IPS-18c (cell line): ENCODE data around the gene STIM1.
A peak's percentile ranks its signal among the peaks of the same experiment; 100 is the strongest.

Experiments
- H3K4me3 ChIP-seq: 2 replicates; pipeline ENCODE4 v1.7.0; 2013; ENCODE audit warnings: low read depth, mild to moderate bottlenecking, low read length, moderate library complexity; ENCODE audit not compliant: insufficient read depth
- H3K9me3 ChIP-seq: one replicate; pipeline ENCODE4 v1.6.1; 2013; ENCODE audit warnings: mild to moderate bottlenecking, low read length, moderate library complexity; ENCODE audit not compliant: control insufficient read depth, insufficient read depth

STIM1 gene

GRCh38 chr11:4071325-4071724 lies 215.9 kb downstream of the STIM1 start:
- no peak overlapping the region for H3K4me3 ChIP-seq
- no peaks in the 10 kb centered on the region for H3K9me3 ChIP-seq

GRCh38 chr11:4071914-4072313 lies 216.4 kb downstream of the STIM1 start:
- Histone ChIP-seq H3K4me3 (no peak overlapping the region), H3K9me3 (no peaks in the 10 kb centered on the region)

- H3K4me3 ChIP-seq: no peak overlapping the region
- no peaks in the 10 kb centered on the region for H3K9me3 ChIP-seq
Measured at GRCh38 chr11:4072668-4073285, 217.3 kb downstream of the STIM1 start.

- Histone ChIP-seq H3K9me3 (no peaks in the 10 kb centered on the region), H3K4me3 (no peak overlapping the region; the same call in 1 of the 2 replicates)
Measured at GRCh38 chr11:4074266-4074665, 218.8 kb downstream of the STIM1 start.

GRCh38 chr11:4076774-4077173 lies 221.3 kb downstream of the STIM1 start:
- Histone ChIP-seq H3K4me3 (no peak overlapping the region), H3K9me3 (no peaks in the 10 kb centered on the region)

GRCh38 chr11:4083198-4083597 lies 227.7 kb downstream of the STIM1 start:
- H3K4me3 ChIP-seq: no peak overlapping the region
- no peaks in the 10 kb centered on the region for H3K9me3 ChIP-seq

GRCh38 chr11:4084406-4085125 lies 229.1 kb downstream of the STIM1 start:
- H3K9me3 ChIP-seq: no peaks in the 10 kb centered on the region
- H3K4me3 ChIP-seq: no peak overlapping the region

GRCh38 chr11:4085575-4085974 lies 230.1 kb downstream of the STIM1 start:
- no peak overlapping the region for H3K4me3 ChIP-seq
- no peaks in the 10 kb centered on the region for H3K9me3 ChIP-seq

GRCh38 chr11:4086575-4087353 lies 231.3 kb downstream of the STIM1 start:
- Histone ChIP-seq H3K4me3 (no peak overlapping the region), H3K9me3 (no peaks in the 10 kb centered on the region)

GRCh38 chr11:4087551-4087950 lies 232.1 kb downstream of the STIM1 start:
- no peak overlapping the region for H3K4me3 ChIP-seq
- H3K9me3 ChIP-seq: no peaks in the 10 kb centered on the region

GRCh38 chr11:4090258-4090657 lies 234.8 kb downstream of the STIM1 start:
- Histone ChIP-seq H3K4me3 (no peak overlapping the region), H3K9me3 (no peaks in the 10 kb centered on the region)

- no peaks in the 10 kb centered on the region for H3K9me3 ChIP-seq
- no peak overlapping the region for H3K4me3 ChIP-seq
Measured at GRCh38 chr11:4092026-4092425, 236.6 kb downstream of the STIM1 start.

GRCh38 chr11:4093519-4094347 lies 238.3 kb downstream of the STIM1 start:
- Histone ChIP-seq H3K4me3 (peak overlapping the region; percentile 86), H3K9me3 (no peaks in the 10 kb centered on the region)

- Histone ChIP-seq H3K4me3 (peak within 1 kb of the TSS; percentile 86), H3K9me3 (no peaks in the 10 kb centered on the region)
Measured at GRCh38 chr11:4094348-4095291, 239.2 kb downstream of the STIM1 start, which contains the start of gene RRM1. Gene RRM1, plus strand, starts transcription at chr11:4094799. Its CDS starts 214 bp downstream, at chr11:4095013.

- Histone ChIP-seq H3K9me3 (no peaks in the 10 kb centered on the region), H3K4me3 (peak overlapping the region; percentile 86)
Measured at GRCh38 chr11:4095509-4096230, 240.2 kb downstream of the STIM1 start.
